Stimulated activated CD8-positive, alpha-beta memory T cell treated with anti-CD3 and anti-CD28 coated beads, Interleukin-7, amount 100 ng/mL, for 24 hours (primary cell): ENCODE data around the gene GABRB3.

Experiments
- DNase-seq: peaks from one replicate; pipeline ENCODE4 v3.0.0-alpha.2; 2020; ENCODE audit warnings: low read depth

GABRB3 gene

DNA sequence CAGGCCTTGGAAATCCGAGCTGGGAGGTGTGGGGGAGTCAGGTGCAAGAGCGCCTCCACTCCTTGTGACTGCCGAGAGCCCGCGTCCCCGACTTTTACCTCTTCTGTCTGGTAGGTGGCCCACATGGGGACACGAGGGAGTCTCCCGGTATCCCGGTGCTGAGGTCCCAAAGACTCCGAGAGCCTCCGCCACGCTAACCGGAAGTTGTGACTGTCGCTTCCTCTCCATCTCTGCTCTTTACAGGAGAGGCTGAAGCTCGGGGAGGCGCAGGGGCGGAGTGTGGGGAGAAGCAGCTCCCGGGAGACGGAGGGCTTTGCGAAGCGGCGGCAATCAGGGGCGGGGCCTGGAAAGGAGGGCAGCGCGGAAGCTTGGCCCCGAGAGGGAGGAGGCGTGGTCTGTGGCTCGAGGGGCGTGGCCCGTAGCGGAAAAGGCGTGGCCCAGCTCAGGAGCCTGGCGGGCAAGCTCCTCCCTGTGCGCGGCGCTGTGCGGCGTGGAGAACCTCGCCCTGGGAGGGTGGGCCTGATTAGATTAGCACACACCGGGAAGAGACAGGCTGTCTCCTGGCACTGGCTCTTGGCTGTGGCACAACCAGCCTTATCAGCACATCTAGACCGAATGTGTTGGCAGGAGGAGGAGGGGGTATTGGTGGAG lies 143.9 kb downstream of the GABRB3 start:
- no peak for DNase-seq

DNA sequence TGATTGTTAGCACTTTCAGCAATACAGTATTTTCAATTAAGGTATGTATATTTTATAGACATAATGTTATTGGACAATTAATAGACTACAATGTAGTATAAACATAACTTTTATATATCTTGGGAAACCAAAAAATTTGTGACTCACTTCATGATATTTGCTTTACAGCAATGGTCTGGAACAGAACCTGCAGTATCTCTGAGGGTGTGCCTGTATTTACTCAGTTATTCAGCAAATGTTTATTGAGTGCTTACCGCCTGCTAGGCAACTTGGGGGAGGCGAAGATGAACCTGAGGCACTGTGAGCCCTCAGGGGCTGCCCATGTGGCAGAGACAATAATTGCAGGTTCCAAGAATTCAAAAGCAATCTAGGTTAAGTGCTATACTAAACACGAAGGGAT lies 144.8 kb downstream of the GABRB3 start:
- DNase-seq = no peak

DNA sequence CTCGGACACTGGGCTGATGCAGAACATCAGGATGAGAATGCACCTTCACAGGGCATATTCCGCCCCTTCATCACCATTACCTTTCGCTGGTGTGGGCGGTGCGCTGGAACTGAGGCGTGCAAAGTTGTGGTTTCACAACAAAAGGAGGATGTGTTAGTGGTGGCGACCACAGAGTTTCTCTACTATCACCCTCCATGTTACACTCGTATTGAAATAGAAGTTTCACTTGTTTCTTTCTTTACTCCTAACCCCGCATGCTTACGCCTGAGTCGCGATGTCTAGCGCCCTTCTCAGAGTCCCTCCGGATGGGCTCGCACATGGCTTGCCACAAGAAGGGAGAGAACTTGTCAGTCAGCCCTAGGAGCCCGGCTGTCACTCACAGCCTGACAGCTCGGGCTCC lies 148.7 kb downstream of the GABRB3 start:
- DNase-seq = no peak

DNA sequence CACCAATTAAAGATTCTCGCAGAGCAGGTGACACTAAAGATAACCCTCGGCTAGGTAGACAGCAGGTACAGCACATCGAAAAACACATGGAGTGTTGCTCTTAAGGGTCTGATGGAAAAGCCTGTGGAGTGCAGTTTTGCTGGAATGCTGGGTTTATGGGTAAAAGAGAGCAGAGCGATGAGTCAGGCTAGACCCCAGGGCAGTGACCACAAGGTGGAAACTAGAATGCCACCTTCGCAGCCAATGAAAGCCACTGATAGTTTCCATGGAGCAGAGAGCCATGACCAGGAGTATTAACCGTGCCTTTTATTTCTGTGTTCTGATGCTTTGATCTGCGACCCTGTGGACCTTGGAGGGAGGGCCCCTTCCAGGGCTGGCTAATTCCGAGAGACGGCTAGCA lies 149.8 kb downstream of the GABRB3 start:
- DNase-seq = no peak

DNA sequence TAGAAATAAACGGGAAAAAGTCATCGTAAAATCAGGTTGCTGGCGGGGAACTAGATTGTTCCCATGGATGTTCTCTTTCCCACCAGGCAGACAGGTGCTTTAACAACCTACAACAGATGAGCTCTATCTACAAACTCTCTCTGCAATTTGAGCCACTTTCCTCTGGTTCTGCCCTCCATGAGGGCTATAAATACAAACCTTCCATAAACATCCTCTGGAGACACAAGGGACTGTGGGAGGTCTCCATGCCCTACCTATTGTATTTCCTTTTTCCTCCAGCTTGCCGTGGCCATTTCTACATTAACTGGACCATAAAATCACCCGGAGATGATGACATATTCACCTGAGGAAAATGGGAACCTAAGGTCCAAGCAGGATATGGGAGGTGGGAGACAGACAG lies 151.1 kb downstream of the GABRB3 start:
- DNase-seq = no peak

DNA sequence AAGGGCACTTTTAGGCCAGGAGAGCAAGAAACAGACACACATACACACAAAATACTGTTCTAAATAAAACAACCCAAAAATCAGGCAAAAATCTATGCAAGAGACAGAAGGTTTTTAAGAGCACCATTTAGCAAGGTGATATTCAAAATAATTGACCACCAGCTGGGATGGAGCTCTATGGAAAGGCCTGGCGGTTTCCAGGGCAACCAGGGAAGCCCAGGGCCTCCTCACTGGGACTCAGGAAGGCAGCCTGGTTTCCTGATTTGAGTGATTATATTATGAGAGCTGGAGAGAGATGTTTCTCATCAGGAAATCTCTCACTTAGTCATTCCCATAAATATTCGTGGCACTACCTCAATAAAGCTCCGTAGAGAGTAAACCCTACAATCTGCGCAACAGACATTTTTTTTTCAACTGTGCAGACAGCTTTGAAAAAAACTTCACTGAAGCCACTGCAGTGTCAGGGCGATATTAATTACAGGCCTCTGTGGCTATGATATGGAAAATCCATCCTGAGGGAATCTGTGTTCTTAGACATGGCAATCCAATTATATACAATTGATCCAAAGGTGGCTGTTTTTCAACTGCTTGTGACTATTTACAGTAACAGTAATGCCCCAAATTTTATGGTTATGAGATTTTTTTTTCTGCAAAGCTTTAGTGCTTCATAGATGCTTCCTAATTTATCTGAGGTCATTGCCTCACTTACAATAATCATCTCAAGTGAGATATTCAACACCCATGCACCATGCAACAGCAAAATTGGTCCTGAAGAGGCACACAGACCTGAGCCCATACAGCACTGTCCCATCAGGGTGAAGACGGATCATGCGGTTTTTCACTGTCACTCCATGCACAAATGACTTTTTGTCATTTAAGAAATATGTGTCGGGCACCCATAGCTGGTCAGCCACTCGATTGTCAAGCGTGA lies 152.1 kb downstream of the GABRB3 start:
- no peak for DNase-seq

DNA sequence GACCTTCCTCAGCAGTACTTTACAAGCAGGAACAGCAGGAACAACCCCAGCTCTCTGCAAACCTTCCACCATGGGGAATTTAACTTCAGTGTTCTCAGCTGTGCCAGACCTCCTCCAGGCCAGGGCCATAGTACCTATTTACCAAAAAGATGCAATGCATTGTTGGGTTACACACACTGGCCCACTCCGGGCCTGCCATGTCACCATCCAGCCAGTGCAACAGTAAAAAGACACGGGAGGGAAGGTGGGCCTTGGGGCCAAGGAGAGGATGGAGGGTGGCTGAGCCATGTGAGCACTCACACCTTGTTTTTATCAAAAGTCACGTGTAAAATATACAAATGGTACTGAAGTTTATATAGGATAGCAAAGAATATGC lies 157.0 kb downstream of the GABRB3 start:
- no peak for DNase-seq

DNA sequence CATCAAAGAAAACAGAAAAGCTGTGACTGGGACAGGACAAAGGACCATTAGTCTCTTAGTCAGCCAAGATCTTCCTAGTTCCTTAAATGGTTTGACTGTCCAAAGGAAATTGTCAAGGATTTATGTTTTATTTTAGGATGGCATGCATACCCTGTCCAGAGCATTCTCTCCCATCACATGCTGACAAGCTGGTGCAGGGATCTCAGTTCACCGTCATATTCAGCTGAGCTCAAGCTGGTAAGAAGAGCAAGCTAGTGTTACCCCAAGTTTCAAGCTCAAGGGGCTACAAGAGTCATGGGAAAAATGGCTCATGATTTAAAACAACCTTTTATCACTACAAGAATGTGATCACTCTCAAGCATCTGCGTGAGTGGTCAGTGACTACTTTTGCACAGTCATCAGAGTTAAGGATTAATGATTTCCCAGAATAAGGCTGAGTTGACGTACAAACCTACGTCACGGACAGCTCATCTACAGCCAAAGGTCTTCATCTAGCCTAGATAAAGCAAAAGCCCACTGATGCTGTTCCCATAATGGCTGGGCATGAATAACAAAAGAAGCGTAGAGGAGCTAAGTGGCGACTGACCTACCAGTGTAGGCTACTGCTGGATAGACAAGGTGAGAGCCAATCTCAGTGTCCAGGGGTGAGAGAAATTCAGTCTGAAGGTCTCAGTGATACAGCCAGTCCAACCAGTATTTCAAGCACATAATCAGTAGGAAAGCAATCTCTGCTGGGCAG lies 157.5 kb downstream of the GABRB3 start:
- DNase-seq = no peak

DNA sequence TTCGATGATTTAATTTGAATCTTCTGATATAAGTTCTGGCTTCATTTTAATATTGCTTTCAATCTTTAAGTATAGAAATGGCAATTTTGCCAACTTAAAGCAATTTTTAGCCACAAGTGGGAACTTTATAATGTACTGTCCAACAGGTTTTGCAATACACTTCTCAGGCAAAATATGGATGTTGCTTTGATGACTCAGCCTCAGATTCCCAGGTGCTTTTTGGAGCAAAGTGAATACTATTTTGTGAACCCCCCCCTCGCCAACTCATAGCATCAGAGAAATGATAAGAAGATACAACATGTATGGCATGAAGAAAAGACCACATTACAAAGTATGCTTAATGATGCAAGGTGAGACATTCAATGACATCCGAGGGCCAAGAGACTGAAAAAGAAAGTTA lies 158.1 kb downstream of the GABRB3 start:
- no peak for DNase-seq

DNA sequence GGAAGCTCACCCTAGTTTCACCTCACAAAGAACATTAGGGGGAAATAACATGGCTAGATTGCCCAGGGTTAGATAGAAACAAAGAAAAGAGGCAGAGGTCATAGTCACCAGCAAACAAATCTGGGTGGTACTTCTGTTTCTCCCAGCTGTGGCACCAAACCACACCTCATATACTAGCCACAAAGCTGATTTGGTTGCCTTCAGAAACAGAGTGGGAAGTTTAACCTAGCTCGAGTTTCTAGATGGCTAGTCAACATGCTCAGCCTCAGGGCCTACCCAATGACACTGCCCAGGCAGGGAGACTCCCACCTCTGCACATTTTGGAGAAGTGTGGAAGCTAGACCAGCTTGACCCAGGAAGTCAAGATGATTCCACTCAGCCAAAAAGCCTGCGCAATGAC lies 174.2 kb downstream of the GABRB3 start:
- DNase-seq = no peak

DNA sequence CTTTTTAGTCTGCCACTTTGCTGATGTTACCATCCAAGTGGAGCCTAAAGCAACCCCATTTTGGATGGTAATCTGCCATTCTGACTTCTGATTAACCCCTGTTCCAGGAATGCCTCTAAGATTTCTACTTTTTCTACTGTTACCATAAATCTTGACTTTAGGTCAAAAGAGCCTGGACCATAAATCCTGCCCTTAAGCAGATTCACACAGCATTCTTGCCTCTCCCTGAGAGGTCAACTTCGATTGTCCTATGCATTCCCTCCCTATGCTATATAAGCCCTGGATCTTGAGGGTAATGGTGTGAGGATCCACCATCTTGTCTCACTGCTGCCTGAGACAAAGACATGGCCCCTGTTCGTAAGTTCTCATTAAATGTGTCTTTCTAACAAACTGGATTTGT lies 177.3 kb downstream of the GABRB3 start:
- DNase-seq = no peak

DNA sequence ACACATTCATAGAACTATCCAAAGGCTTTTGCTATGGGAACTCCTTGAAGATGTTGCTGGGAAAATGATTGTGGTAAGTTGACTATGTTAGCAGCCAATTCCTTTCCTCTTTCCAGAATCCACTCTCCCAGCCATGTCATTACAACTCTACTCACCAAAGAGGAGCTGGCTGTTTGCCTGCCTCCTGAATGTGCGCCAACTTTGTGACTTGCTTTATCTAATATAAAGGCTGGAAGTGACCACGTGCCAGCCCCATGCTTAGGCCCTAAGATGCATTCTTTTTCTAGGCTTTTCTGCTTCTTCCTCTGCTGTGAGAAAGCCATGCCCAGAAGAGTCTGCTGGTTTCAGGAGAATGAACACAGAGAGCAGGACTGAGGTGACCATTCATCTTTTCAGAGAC lies 182.2 kb downstream of the GABRB3 start:
- DNase-seq = no peak

DNA sequence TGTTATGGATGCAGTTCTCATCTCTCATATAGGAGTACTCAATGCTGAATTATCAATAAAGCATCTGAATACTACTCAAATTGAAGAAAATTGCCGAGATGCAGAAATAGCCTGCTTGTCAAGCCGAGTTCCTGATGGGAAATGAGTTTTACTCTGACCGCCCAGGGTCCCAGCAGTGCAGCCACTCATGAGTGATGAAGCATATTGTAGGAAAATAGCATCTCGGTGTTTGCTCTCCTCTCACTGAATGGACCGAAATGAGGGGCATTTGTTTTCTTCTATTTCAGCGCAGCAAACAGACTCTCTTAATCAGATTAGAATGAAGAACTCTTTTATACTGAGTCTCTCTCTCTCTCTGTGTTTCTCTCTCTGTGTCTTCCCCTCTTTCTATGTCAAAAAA lies 190.0 kb downstream of the GABRB3 start:
- DNase-seq = no peak

DNA sequence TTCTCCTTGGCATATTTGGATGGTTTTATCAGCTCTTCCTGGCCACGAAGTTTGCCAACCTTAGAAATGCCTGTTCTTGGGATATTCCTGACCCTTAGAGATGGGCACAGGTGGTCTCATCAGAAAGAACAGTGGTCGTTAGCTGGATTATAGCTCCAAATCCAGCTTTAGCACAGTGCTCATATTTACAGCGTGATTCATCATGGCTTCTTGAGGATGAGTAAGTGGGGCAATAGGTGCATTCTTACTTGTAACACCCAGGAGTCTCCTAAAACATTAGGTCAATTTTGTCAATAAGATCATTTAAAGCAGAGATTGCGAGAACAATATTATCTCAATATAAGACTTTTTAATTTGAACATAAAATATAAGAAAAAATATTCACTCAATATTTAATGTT lies 191.9 kb downstream of the GABRB3 start:
- no peak for DNase-seq

DNA sequence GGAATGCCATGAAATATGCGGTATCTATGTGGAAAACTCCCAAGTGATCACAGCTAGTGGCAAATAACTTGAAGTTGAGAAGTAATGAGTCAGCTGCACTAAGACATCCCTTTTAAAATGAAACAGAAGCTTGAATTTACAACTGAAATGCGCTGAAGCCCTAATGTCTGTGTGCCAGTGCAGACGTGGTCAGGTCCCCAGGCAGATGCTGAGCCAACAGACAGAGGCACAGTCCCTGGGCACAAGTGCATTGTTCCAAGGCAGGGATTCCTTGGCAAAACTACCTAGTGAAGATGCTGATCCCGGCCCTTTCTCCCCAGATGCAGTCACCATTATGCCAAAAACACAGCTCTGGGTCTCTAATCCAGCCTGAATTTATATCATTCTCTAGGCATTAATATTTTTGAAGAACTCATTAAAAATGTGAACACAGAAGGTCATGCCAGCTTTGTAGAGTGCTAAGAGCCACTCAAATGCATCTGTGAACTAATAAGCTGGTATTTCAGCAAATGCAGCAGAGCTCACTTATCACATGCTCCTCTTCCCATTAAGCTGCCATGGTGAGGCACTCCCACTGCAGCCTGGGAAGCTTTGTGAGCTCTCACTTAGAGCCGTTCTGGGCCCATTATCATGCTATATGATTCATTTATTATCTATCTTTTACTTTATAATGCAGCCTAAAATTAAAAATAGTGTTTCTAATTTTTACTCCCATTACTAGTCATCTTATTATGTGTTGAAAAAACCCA lies 200.1 kb downstream of the GABRB3 start:
- DNase-seq = no peak

DNA sequence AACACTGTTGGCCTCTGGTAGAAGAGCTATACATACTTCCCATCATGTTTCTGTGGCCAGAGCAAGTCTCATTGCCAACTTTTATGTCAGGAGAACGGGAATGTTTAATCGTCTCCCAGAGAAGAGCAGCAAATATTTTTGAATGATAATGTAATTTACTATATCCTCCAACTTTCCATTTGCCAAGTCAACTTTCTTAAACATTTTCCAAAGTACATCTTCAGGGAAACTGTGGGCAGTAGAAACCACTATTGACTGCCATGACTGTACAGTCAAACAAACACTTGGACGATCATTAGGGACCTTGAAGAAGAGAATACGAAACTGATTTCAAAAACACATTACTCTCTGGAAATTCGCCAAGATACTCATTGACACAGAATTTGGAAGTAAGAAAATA lies 201.5 kb downstream of the GABRB3 start:
- DNase-seq = no peak

DNA sequence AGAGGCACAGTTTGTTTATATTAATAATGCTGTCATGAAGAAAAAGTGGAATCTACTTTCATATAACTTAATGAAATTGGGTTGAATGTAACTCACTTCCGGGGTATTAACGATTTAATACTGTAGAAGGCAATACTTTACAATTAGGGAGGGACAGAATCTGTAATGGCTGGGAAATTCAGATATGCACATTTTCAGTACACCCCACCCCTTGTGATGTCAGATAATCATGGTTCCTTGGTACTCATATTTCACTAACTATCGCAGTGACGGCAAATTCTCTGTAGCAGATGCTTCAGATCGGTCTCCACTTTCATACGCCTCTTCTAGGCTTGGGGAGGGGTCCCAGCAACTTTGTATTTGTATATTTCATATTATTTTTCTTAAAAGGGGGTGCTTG lies 207.3 kb downstream of the GABRB3 start:
- DNase-seq = no peak

DNA sequence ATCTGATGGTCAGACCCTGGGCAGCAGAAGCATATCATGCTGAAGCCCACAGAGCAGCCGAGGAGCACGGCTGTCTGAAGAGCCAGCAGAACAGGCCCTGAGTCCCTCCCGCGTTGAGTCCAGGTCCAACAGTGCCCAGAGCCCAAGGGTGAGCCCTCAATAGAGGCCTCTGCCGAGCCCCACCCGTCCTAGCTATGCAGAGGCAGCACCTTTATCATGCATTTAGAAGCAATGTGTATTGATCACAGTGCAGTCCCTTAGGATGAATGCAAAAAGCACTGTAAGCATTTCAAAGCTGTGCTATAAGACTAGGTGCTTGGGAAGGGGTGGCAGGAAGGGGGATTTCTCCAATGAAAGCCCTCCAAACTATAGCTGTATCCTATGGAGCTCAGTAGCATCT lies 208.5 kb downstream of the GABRB3 start:
- no peak for DNase-seq

DNA sequence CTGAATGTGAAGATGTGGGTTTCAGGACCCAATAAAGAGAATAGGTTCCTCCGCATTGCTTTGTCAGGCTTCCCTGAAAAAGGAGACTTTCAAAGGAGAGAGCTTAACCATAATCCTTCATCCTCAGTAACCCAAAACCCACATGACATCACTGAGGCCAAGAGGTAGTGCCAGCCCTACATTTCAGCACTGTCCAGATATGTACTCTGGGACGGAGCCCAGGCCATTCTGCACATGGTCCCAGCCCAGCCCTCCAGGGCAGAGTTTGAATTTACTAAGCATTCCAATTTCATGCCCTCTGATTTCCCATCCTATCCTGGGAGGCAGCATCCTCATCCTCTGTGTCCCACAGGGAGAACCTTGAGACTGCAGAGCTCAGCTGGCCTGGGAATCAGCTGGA lies 210.5 kb downstream of the GABRB3 start:
- DNase-seq = no peak

DNA sequence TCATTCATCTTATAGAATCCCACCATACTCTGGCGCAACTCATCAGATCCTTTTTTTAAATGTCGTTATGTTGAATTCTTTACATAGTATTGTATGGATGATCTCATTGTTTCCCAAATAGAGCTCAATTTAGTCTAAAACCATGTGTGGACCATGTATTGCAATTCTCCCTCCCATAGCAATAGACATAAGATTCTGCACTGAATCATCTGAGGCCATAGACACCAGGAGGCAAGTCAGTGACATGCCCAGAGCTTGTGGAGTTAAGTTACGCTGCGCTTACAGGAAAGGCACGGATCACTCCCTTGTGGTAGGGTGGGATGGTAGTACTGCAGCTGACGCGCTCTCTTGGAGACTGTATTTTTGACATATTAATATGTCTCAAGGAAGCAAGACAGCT lies 211.0 kb downstream of the GABRB3 start:
- DNase-seq = no peak

DNA sequence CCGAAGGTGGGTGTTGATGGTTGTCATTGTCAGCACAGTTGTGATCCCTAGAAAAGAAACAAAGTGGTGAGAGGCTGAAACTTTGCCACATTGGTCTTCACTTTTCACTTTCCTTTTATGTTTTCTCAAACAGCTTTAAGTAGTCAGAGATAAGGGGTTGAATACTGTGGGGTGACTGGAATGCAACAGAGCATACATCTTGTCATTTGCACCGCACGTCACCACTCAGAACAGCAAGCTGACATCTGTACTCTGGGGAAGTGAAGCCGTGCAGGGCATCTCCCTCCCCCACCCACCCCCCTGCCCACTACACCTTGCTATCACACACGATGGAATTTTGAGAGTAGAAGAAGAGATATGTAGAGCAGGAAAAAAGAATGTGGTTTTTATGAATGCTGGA lies 211.7 kb downstream of the GABRB3 start:
- no peak for DNase-seq

DNA sequence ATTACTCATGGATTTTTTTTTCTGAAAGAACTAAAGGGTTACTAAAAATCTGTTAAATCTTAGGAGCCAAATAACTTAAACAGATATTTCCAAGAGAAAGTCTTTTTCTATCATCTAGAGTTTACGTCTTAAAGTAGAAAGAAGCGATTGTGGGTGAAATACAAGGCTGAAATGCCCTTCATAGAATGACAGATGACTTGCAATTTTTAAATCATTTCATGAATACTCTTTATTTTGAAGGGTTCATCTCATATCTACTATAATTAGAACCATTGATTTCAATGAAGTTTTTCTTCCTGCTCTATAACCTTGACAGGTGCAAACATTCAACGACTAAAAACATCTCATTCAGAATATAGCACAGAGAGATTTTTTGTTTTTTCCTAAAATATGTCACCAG lies 217.0 kb downstream of the GABRB3 start:
- no peak for DNase-seq
